ENCODE data around the gene ATF5.

The ATF5 gene

DNA sequence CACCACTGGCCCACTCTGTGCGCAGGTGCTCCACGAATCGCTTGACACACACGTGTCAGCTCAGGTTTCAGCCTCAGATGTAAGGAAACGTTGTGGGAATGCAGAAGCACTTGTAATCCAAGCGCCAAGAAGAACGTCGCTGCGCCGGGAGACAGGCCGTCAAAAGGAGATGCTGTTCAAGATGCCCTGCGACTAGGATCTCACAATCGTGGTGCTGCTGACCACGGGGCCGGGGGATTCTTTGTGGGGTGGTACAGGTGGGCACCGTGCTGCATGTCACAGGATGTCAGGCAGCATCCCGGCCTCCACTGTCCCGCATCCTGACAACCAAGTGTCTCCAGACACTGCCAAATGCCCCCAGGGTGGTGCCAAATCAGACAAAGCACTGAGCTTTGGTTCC is 48.9 kb downstream of the ATF5 start:
- TF ChIP-seq CTCF (IDR thresholded peaks at IDR 0.05; ENCODE audit: low read depth, low read length), result no peak
- no peak for DNase-seq (ENCODE audit: extremely low read depth, low read depth)

GRCh38 chr19:49978324-49978723 is 49.3 kb downstream of the ATF5 start:
- no peak for TF ChIP-seq CTCF (IDR thresholded peaks at IDR 0.05; ENCODE audit: low read depth, low read length)
- DNase-seq (ENCODE audit: extremely low read depth, low read depth), result no peak

GRCh38 chr19:49981603-49982593 is 52.9 kb downstream of the ATF5 start:
- no peak for TF ChIP-seq CTCF (IDR thresholded peaks at IDR 0.05; ENCODE audit: low read depth, low read length)
- no peak for DNase-seq (ENCODE audit: extremely low read depth, low read depth)

Measured in AG09319 (cell line).